Keratinocyte (primary cell): ENCODE results near the gene CUL3. TPM values are rescaled to one million over a fixed set of nuclear protein-coding genes. Genes with fewer than 3 reads are reported as not detected.

ENCODE experiments used
- DNase-seq: peaks from one replicate; pipeline ENCODE4 v3.0.0-alpha.2; 2011; ENCODE audit warnings: low read depth, missing footprints, low spot score
- FAIRE-seq: peaks from 2 replicates; lab custom pipeline; 2011; peaks lifted over from hg19 to GRCh38; lab: Jason Lieb, UNC
- H2AFZ ChIP-seq: 2 replicates; pipeline ENCODE4 v1.6.0; 2012; ENCODE audit warnings: low read length, control low read depth, inconsistent platforms; ENCODE audit not compliant: control insufficient read depth
- H3K27ac ChIP-seq: 2 replicates; pipeline ENCODE4 v1.5.1; 2011; ENCODE audit warnings: low read length; ENCODE audit not compliant: control insufficient read depth, insufficient read depth
- H3K27me3 ChIP-seq: 3 replicates; pipeline ENCODE4 v1.6.0; 2011; ENCODE audit warnings: low read length; ENCODE audit not compliant: control insufficient read depth, insufficient read depth; ENCODE audit errors: extremely low read depth
- H3K36me3 ChIP-seq, 2 experiments: 2 replicates in 1 of 2; 3 replicates in 1 of 2; pipeline ENCODE4 v1.5.1; 2011; ENCODE audit warnings: low read length in 2 of 2, mild to moderate bottlenecking in 1 of 2; ENCODE audit not compliant: control insufficient read depth in 2 of 2, insufficient read depth in 2 of 2; ENCODE audit errors: extremely low read depth in 1 of 2
- H3K4me1 ChIP-seq: 3 replicates; pipeline ENCODE4 v1.5.1; 2011; ENCODE audit warnings: low read length; ENCODE audit not compliant: control insufficient read depth, insufficient read depth; ENCODE audit errors: extremely low read depth
- H3K4me2 ChIP-seq: 3 replicates; pipeline ENCODE4 v1.6.0; 2011; ENCODE audit warnings: low read depth, low read length; ENCODE audit not compliant: control insufficient read depth, insufficient read depth; ENCODE audit errors: extremely low read depth
- H3K4me3 ChIP-seq, 3 experiments: fragments of 200-600 bp in 1 of 3; sonication (generic) in 1 of 3; 2 replicates in 2 of 3; 3 replicates in 1 of 3; pipeline ENCODE4 v1.5.1; 2011 to 2016; ENCODE audit warnings: low read length in 3 of 3, mild to moderate bottlenecking in 3 of 3, control low read depth in 2 of 3, inconsistent platforms in 1 of 3, low read depth in 1 of 3, mixed read lengths in 1 of 3, mixed run types in 1 of 3, moderate library complexity in 1 of 3; ENCODE audit not compliant: control insufficient read depth in 2 of 3, insufficient read depth in 2 of 3; ENCODE audit errors: extremely low read depth in 1 of 3
- H3K79me2 ChIP-seq: 2 replicates; pipeline ENCODE4 v1.6.0; 2012; ENCODE audit warnings: low read length; ENCODE audit not compliant: control insufficient read depth, insufficient read depth
- H3K9ac ChIP-seq: 3 replicates; pipeline ENCODE4 v1.6.0; 2011; ENCODE audit warnings: low read length; ENCODE audit not compliant: control insufficient read depth, insufficient read depth; ENCODE audit errors: extremely low read depth
- H3K9me1 ChIP-seq: 3 replicates; pipeline ENCODE4 v1.6.0; 2011; ENCODE audit warnings: low read length; ENCODE audit not compliant: control insufficient read depth, insufficient read depth; ENCODE audit errors: extremely low read depth
- H3K9me3 ChIP-seq: 2 replicates; pipeline ENCODE4 v1.5.1; 2012; ENCODE audit warnings: low read depth, low read length; ENCODE audit not compliant: control insufficient read depth
- H4K20me1 ChIP-seq: 3 replicates; pipeline ENCODE4 v1.6.0; 2011; ENCODE audit warnings: low read length; ENCODE audit not compliant: control insufficient read depth, insufficient read depth; ENCODE audit errors: extremely low read depth
- EZH2 ChIP-seq: IDR thresholded peaks from one replicate; pipeline ENCODE4 v1.6.1; 2012; ENCODE audit warnings: inconsistent platforms, mild to moderate bottlenecking, low read length, moderate library complexity
- dilution Hi-C: fragments of 300-500 bp; cut with MboI; formaldehyde crosslinking; loops from one replicate; pipeline ENCODE4 v1.7.0; 2020; ENCODE audit warnings: low sequenced_read_pairs; ENCODE audit not compliant: extremely low pct_ligation_motif_present
- polyA plus RNA-seq, 5 experiments: library from polyadenylated mRNA; depleted of rRNA in 3 of 5; stranded (reverse) in 3 of 5; stranded (forward) in 1 of 5; unstranded in 1 of 5; fragments of >200 nt; gene quantifications; 1 replicate in 1 of 5; 2 replicates in 3 of 5; 3 replicates in 1 of 5; pipeline versions ENCODE4 v1.2.1 to v1.2.3, GENCODE V29; 2011 to 2012; ENCODE audit warnings: missing spikeins in 2 of 5, low read depth in 1 of 5, low replicate concordance in 1 of 5
- TF ChIP-seq, protein P1 (sequence below), 3 experiments: IDR thresholded peaks in 1 of 3; conservative IDR thresholded peaks in 1 of 3; optimal IDR thresholded peaks in 1 of 3; 2 replicates in 2 of 3; 3 replicates in 1 of 3; pipeline versions ENCODE3 to v1.5.1; 2011; ENCODE audit warnings: low read length in 3 of 3, mild to moderate bottlenecking in 3 of 3, moderate library complexity in 2 of 3, control low read depth in 1 of 3, inconsistent platforms in 1 of 3; ENCODE audit not compliant: insufficient read depth in 2 of 3; ENCODE audit errors: extremely low read depth in 1 of 3

The CUL3 gene
- polyA plus RNA-seq, 1 donor (not counting 4 experiments of a cell fraction or from before 2014, with no cell fraction given), result 71.7 TPM

DNA sequence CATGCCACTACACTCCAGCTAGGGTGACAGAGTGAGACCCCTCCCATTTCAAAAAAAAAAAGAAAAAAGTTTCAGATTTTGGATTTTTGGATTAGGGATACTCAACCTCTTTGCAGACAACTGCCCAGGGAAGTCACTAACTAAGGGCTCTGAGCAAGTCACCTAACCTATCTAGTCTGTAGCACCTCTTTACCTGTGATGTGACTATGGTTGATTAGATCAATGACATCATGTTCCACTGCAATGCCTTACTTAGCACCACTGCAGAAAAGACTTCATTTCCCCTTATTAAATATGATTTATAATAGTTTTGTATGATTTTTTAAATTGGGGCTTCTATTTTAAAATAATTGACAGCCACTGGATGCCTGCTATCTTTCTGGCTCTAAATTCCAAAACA is 41.2 kb downstream of the CUL3 start:
- no peak overlapping the region for H2AFZ ChIP-seq
- no peak overlapping the region for H3K4me2 ChIP-seq
- dilution Hi-C loops, result no loop called here
- H3K36me3 ChIP-seq, result peaks cover 4 to 6% of the 10 kb centered on the region in 2 experiments
- H3K9ac ChIP-seq, result no peak overlapping the region
- H3K9me3 ChIP-seq, result no peaks in the 10 kb centered on the region
- no peak for TF ChIP-seq EZH2
- TF ChIP-seq, protein P1, sequence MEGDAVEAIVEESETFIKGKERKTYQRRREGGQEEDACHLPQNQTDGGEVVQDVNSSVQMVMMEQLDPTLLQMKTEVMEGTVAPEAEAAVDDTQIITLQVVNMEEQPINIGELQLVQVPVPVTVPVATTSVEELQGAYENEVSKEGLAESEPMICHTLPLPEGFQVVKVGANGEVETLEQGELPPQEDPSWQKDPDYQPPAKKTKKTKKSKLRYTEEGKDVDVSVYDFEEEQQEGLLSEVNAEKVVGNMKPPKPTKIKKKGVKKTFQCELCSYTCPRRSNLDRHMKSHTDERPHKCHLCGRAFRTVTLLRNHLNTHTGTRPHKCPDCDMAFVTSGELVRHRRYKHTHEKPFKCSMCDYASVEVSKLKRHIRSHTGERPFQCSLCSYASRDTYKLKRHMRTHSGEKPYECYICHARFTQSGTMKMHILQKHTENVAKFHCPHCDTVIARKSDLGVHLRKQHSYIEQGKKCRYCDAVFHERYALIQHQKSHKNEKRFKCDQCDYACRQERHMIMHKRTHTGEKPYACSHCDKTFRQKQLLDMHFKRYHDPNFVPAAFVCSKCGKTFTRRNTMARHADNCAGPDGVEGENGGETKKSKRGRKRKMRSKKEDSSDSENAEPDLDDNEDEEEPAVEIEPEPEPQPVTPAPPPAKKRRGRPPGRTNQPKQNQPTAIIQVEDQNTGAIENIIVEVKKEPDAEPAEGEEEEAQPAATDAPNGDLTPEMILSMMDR (optimal IDR thresholded peaks at IDR 0.05 in 1 of 3, IDR thresholded peaks at IDR 0.05 in 1 of 3, conservative IDR thresholded peaks at IDR 0.05 in 1 of 3; ENCODE audit: extremely low read depth in 1 of 3, insufficient read depth in 2 of 3, low read length in 3 of 3), result no peak
- DNase-seq, result no peak
- H3K4me1 ChIP-seq, result no peaks in the 10 kb centered on the region
- H3K4me3 ChIP-seq, result no peak overlapping the region
- no peak for FAIRE-seq
- no peaks in the 10 kb centered on the region for H3K9me1 ChIP-seq
- no peaks in the 10 kb centered on the region for H4K20me1 ChIP-seq
- peaks cover 91% of the 10 kb centered on the region for H3K79me2 ChIP-seq
- no peak overlapping the region for H3K27ac ChIP-seq
- no peaks in the 10 kb centered on the region for H3K27me3 ChIP-seq

- DNase-seq (no peak), FAIRE-seq (no peak)
- no peaks in the 10 kb centered on the region for H3K27me3 ChIP-seq
- TF ChIP-seq, protein P1 (optimal IDR thresholded peaks at IDR 0.05 in 1 of 3, IDR thresholded peaks at IDR 0.05 in 1 of 3, conservative IDR thresholded peaks at IDR 0.05 in 1 of 3; ENCODE audit: extremely low read depth in 1 of 3, insufficient read depth in 2 of 3, low read length in 3 of 3), result no peak
- no peak for TF ChIP-seq EZH2
- H3K4me3 ChIP-seq, result no peak overlapping the region
- no peak overlapping the region for H3K9ac ChIP-seq
- no peaks in the 10 kb centered on the region for H3K9me3 ChIP-seq
- peaks cover 4 to 6% of the 10 kb centered on the region in 2 experiments for H3K36me3 ChIP-seq
- no peaks in the 10 kb centered on the region for H3K4me1 ChIP-seq
- no peak overlapping the region for H3K4me2 ChIP-seq
- no peaks in the 10 kb centered on the region for H3K9me1 ChIP-seq
- H2AFZ ChIP-seq, result no peak overlapping the region
- dilution Hi-C loops, result no loop called here
- H4K20me1 ChIP-seq, result no peaks in the 10 kb centered on the region
- no peak overlapping the region for H3K27ac ChIP-seq
- H3K79me2 ChIP-seq, result peaks cover 79% of the 10 kb centered on the region
Measured at GRCh38 chr2:224538561-224539138, 46.5 kb downstream of the CUL3 start.
